ENCODE measurements around the gene HS6ST1.

GRCh38 chr2:128302011-128302743, 16.5 kb downstream of the HS6ST1 start:
- TF ChIP-seq CTCF (IDR thresholded peaks at IDR 0.05; ENCODE audit: low read length) (no peak), EZH2 (IDR thresholded peaks at IDR 0.05; ENCODE audit: borderline replicate concordance, low read length) (no peak)

All from OCI-LY1 (cell line).